Liver (tissue), 3 donors: ENCODE results near the gene PPP2R2B.

ENCODE experiments used
- ATF3 ChIP-seq: IDR thresholded peaks from 2 replicates; pipeline ENCODE4 v1.6.1; 2016; ENCODE audit warnings: antibody characterized with exemption
- CTCF ChIP-seq: fragments of 150-350 bp; IDR thresholded peaks from 2 replicates; pipeline ENCODE4 v1.5.1; 2017; ENCODE audit warnings: improper control_type of control experiment, low read depth, low read length; ENCODE audit not compliant: missing input control
- FOXA1 ChIP-seq: IDR thresholded peaks from 2 replicates; pipeline ENCODE4 v1.6.1; 2016; ENCODE audit warnings: antibody characterized with exemption
- GABPA ChIP-seq, 2 donors: IDR thresholded peaks in 1 of 2; conservative IDR thresholded peaks in 1 of 2; 2 replicates each; pipeline ENCODE4 v1.6.1; 2016; ENCODE audit warnings: antibody characterized with exemption in 2 of 2, mild to moderate bottlenecking in 1 of 2, moderate library complexity in 1 of 2
- HNF4G ChIP-seq: IDR thresholded peaks from 2 replicates; pipeline ENCODE4 v1.6.1; 2016; ENCODE audit warnings: antibody characterized with exemption
- JUND ChIP-seq, 2 donors: IDR thresholded peaks; 2 replicates each; pipeline ENCODE4 v1.6.1; 2016; ENCODE audit warnings: antibody characterized with exemption in 2 of 2
- RXRA ChIP-seq, 2 donors: IDR thresholded peaks; 2 replicates each; pipeline ENCODE4 v1.6.1; 2017 to 2018; ENCODE audit warnings: antibody characterized with exemption in 2 of 2, mild to moderate bottlenecking in 1 of 2
- SP1 ChIP-seq: IDR thresholded peaks from 2 replicates; pipeline ENCODE4 v1.6.1; 2018; ENCODE audit warnings: antibody characterized with exemption, mild to moderate bottlenecking
- TAF1 ChIP-seq: conservative IDR thresholded peaks from 2 replicates; pipeline ENCODE4 v1.6.1; 2016; ENCODE audit warnings: antibody characterized with exemption, mild to moderate bottlenecking
- TF ChIP-seq, protein P1 (sequence below): IDR thresholded peaks from 2 replicates; pipeline ENCODE4 v1.6.1; 2016; ENCODE audit warnings: antibody characterized with exemption, mild to moderate bottlenecking
- TF ChIP-seq, protein P2 (sequence below): IDR thresholded peaks from 2 replicates; pipeline ENCODE4 v1.6.1; 2016; ENCODE audit warnings: antibody characterized with exemption
- donor health status: healthy.
- donor health status: healthy.

DNA sequence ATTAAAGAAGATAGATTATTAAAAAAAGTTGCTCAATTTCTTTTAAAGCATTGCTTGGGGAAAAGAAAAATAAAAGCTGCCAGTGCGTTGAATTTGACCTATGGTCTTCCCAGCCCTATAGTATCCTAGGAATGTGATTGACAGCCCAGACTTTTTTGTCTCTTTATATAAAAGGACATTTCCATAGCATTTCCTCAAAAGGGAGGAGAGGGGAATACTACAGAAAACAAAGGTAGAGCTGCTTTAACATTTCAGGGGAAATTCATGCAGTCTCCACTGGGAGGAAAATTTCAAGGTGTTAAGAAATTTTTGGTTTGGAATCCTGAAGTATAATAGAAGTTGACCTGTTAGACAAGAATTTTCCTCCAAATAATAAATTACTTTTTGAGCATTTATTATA lies 344.7 kb downstream of the PPP2R2B start:
- TF ChIP-seq CTCF (no peak), JUND (IDR thresholded peaks at IDR 0.05) (no peak), SP1 (no peak), RXRA (IDR thresholded peaks at IDR 0.05) (no peak), TAF1 (no peak), HNF4G (no peak), ATF3 (no peak), GABPA (IDR thresholded peaks at IDR 0.05 in 1 of 2, conservative IDR thresholded peaks at IDR 0.05 in 1 of 2) (no peak), FOXA1 (no peak)
- TF ChIP-seq, protein P1, sequence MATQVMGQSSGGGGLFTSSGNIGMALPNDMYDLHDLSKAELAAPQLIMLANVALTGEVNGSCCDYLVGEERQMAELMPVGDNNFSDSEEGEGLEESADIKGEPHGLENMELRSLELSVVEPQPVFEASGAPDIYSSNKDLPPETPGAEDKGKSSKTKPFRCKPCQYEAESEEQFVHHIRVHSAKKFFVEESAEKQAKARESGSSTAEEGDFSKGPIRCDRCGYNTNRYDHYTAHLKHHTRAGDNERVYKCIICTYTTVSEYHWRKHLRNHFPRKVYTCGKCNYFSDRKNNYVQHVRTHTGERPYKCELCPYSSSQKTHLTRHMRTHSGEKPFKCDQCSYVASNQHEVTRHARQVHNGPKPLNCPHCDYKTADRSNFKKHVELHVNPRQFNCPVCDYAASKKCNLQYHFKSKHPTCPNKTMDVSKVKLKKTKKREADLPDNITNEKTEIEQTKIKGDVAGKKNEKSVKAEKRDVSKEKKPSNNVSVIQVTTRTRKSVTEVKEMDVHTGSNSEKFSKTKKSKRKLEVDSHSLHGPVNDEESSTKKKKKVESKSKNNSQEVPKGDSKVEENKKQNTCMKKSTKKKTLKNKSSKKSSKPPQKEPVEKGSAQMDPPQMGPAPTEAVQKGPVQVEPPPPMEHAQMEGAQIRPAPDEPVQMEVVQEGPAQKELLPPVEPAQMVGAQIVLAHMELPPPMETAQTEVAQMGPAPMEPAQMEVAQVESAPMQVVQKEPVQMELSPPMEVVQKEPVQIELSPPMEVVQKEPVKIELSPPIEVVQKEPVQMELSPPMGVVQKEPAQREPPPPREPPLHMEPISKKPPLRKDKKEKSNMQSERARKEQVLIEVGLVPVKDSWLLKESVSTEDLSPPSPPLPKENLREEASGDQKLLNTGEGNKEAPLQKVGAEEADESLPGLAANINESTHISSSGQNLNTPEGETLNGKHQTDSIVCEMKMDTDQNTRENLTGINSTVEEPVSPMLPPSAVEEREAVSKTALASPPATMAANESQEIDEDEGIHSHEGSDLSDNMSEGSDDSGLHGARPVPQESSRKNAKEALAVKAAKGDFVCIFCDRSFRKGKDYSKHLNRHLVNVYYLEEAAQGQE, result no peak
- TF ChIP-seq, protein P2, sequence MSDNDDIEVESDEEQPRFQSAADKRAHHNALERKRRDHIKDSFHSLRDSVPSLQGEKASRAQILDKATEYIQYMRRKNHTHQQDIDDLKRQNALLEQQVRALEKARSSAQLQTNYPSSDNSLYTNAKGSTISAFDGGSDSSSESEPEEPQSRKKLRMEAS, result no peak
